Nephron (organoid): ENCODE measurements around the gene CDC20.

ENCODE experiments used
- H3K27ac Mint-ChIP-seq, 3 experiments: 2 replicates each; pipeline ENCODE4 v1.8.0; 2020; ENCODE audit warnings: mixed read lengths in 3 of 3, mild to moderate bottlenecking in 2 of 3, moderate library complexity in 1 of 3
- H3K27me3 Mint-ChIP-seq: 2 replicates; pipeline ENCODE4 v1.8.0; 2021; ENCODE audit warnings: low read depth, mild to moderate bottlenecking, moderate library complexity, mixed read lengths
- H3K36me3 Mint-ChIP-seq: 2 replicates; pipeline ENCODE4 v1.8.0; 2020; ENCODE audit warnings: low read depth, mixed read lengths
- H3K4me1 Mint-ChIP-seq: 2 replicates; pipeline ENCODE4 v1.8.0; 2020; ENCODE audit warnings: mixed read lengths
- H3K4me3 Mint-ChIP-seq, 3 experiments: 2 replicates each; pipeline ENCODE4 v1.8.0; 2020; ENCODE audit warnings: mild to moderate bottlenecking in 3 of 3, mixed read lengths in 3 of 3, moderate library complexity in 2 of 3
- H3K9me3 Mint-ChIP-seq: 2 replicates; pipeline ENCODE4 v1.8.0; 2020; ENCODE audit warnings: mixed read lengths
- CTCF ChIP-seq, 3 experiments: fragments of 200-600 bp; sonication (generic); IDR thresholded peaks; one replicate each; pipeline ENCODE4 v1.5.0; 2021; ENCODE audit warnings: antibody characterized with exemption in 3 of 3; ENCODE audit not compliant: unreplicated experiment in 3 of 3

CDC20 gene

GRCh38 chr1:43354471-43354870 lies 4.3 kb upstream of the CDC20 start:
- Mint-ChIP-seq H3K9me3 (no peaks in the 10 kb centered on the region), H3K27me3 (peaks cover 9% of the 10 kb centered on the region), H3K4me1 (peaks cover 22% of the 10 kb centered on the region), H3K4me3 (peak overlapping the region in 1 of 3 experiments; percentile 17), H3K27ac (no peak overlapping the region), H3K36me3 (no peaks in the 10 kb centered on the region)
- no peak for TF ChIP-seq CTCF (IDR thresholded peaks at IDR 0.05; ENCODE audit: unreplicated experiment in 3 of 3)

- no peak overlapping the region for H3K27ac Mint-ChIP-seq
- H3K36me3 Mint-ChIP-seq: peaks cover 3% of the 10 kb centered on the region
- no peak overlapping the region for H3K4me3 Mint-ChIP-seq
- H3K27me3 Mint-ChIP-seq: peaks cover 6% of the 10 kb centered on the region
- H3K4me1 Mint-ChIP-seq: peaks cover 22% of the 10 kb centered on the region
- no peak for TF ChIP-seq CTCF (IDR thresholded peaks at IDR 0.05; ENCODE audit: unreplicated experiment in 3 of 3)
- H3K9me3 Mint-ChIP-seq: no peaks in the 10 kb centered on the region
Measured at GRCh38 chr1:43354936-43355335, 3.8 kb upstream of the CDC20 start.

GRCh38 chr1:43357251-43357650 lies 1.5 kb upstream of the CDC20 start:
- H3K4me3 Mint-ChIP-seq: peak overlapping the region; percentile 7 to 58 (median 42)
- H3K9me3 Mint-ChIP-seq: no peaks in the 10 kb centered on the region
- peaks cover 39% of the 10 kb centered on the region for H3K4me1 Mint-ChIP-seq
- H3K36me3 Mint-ChIP-seq: peaks cover 21% of the 10 kb centered on the region
- TF ChIP-seq CTCF (IDR thresholded peaks at IDR 0.05; ENCODE audit: unreplicated experiment in 3 of 3): no peak
- no peaks in the 10 kb centered on the region for H3K27me3 Mint-ChIP-seq
- H3K27ac Mint-ChIP-seq: no peak overlapping the region

GRCh38 chr1:43358121-43358745 lies 548 bp upstream of the CDC20 start:
- peak overlapping the region; percentile 91 to 95 (median 94) for H3K4me3 Mint-ChIP-seq
- H3K27ac Mint-ChIP-seq: peak overlapping the region; percentile 87 to 98 (median 95)
- no peaks in the 10 kb centered on the region for H3K27me3 Mint-ChIP-seq
- peaks cover 39% of the 10 kb centered on the region for H3K4me1 Mint-ChIP-seq
- peak; percentile 27 to 50 (median 37) for TF ChIP-seq CTCF (IDR thresholded peaks at IDR 0.05; ENCODE audit: unreplicated experiment in 3 of 3)
- no peaks in the 10 kb centered on the region for H3K9me3 Mint-ChIP-seq
- peaks cover 28% of the 10 kb centered on the region for H3K36me3 Mint-ChIP-seq

GRCh38 chr1:43359696-43360095 lies 915 bp downstream of the CDC20 start:
- no peaks in the 10 kb centered on the region for H3K9me3 Mint-ChIP-seq
- H3K4me1 Mint-ChIP-seq: peaks cover 39% of the 10 kb centered on the region
- peaks cover 42% of the 10 kb centered on the region for H3K36me3 Mint-ChIP-seq
- no peak for TF ChIP-seq CTCF (IDR thresholded peaks at IDR 0.05; ENCODE audit: unreplicated experiment in 3 of 3)
- H3K4me3 Mint-ChIP-seq: peak overlapping the region; percentile 91 to 95 (median 94)
- no peaks in the 10 kb centered on the region for H3K27me3 Mint-ChIP-seq
- H3K27ac Mint-ChIP-seq: no peak overlapping the region

- Mint-ChIP-seq H3K27me3 (no peaks in the 10 kb centered on the region), H3K4me3 (peak overlapping the region; percentile 91 to 95 (median 94)), H3K4me1 (peaks cover 46% of the 10 kb centered on the region), H3K36me3 (peaks cover 49% of the 10 kb centered on the region), H3K9me3 (no peaks in the 10 kb centered on the region), H3K27ac (no peak overlapping the region)
- TF ChIP-seq CTCF (IDR thresholded peaks at IDR 0.05; ENCODE audit: unreplicated experiment in 3 of 3): no peak
Measured at GRCh38 chr1:43360616-43361015, 1.8 kb downstream of the CDC20 start.
